WTC11 (cell line): Measurements from ENCODE around the gene APOE. TPM values are rescaled to one million over a fixed set of nuclear protein-coding genes. Genes with fewer than 3 reads are reported as not detected.
A peak's percentile ranks its signal among the peaks of the same experiment; 100 is the strongest.

ENCODE experiments used
- ATAC-seq: fragments of 200-7000 bp; cut with Tn5 transposase; 2 replicates; pipeline ENCODE4 v1.10.0; 2021; ENCODE audit warnings: mild to moderate bottlenecking, moderate library complexity
- CTCF ChIA-PET: fragments of 300-600 bp; sonication (Branson Sonifier 250); formaldehyde crosslinking; loops from one replicate; lab custom pipeline; 2021; ENCODE audit warnings: antibody characterized with exemption; lab: Charles Lee
- POLR2A ChIA-PET: fragments of 350-600 bp; sonication (Branson Sonifier 250); formaldehyde crosslinking; loops from one replicate; lab custom pipeline; 2021; ENCODE audit warnings: antibody characterized with exemption; lab: Charles Lee
- DNase-seq: peaks from one replicate; pipeline ENCODE4 v3.0.0; 2021; ENCODE audit warnings: low spot score
- H3K27ac Mint-ChIP-seq: 2 replicates; pipeline ENCODE4 v1.8.0; 2021; ENCODE audit warnings: mixed read lengths
- H3K27me3 Mint-ChIP-seq: 2 replicates; pipeline ENCODE4 v1.8.0; 2021; ENCODE audit warnings: low read depth, mild to moderate bottlenecking, moderate library complexity, mixed read lengths
- H3K36me3 Mint-ChIP-seq: 2 replicates; pipeline ENCODE4 v1.8.0; 2021; ENCODE audit warnings: mixed read lengths
- H3K4me1 Mint-ChIP-seq: 2 replicates; pipeline ENCODE4 v1.8.0; 2022; ENCODE audit warnings: mixed read lengths
- H3K4me3 Mint-ChIP-seq: 2 replicates; pipeline ENCODE4 v1.8.0; 2021; ENCODE audit warnings: mild to moderate bottlenecking, moderate library complexity, mixed read lengths
- H3K9me3 Mint-ChIP-seq: 2 replicates; pipeline ENCODE4 v1.8.0; 2021; ENCODE audit warnings: mixed read lengths
- FOXP1 ChIP-seq: sonication (generic); formaldehyde crosslinking; IDR thresholded peaks from 2 replicates; pipeline ENCODE4 v1.8.0; 2022; ENCODE audit warnings: missing genetic modification reagents, mild to moderate bottlenecking, moderate library complexity, borderline replicate concordance
- GTF2I ChIP-seq: fragments of 250-450 bp; sonication (Bioruptor Pico); conservative IDR thresholded peaks from 2 replicates; pipeline ENCODE4 v1.4.0; 2021; ENCODE audit warnings: mild to moderate bottlenecking
- MXD4 ChIP-seq: fragments of 250-450 bp; sonication (Bioruptor Pico); IDR thresholded peaks from 2 replicates; pipeline ENCODE4 v1.8.0; 2021; ENCODE audit warnings: mild to moderate bottlenecking, moderate library complexity, borderline replicate concordance
- NFE2L1 ChIP-seq: sonication (generic); formaldehyde crosslinking; IDR thresholded peaks from 2 replicates; pipeline ENCODE4 v1.8.1; 2023; ENCODE audit warnings: missing genetic modification reagents
- NR3C1 ChIP-seq: sonication (generic); formaldehyde crosslinking; conservative IDR thresholded peaks from 2 replicates; pipeline ENCODE4 v1.8.1; 2023; ENCODE audit warnings: low read depth, mild to moderate bottlenecking, missing genetic modification reagents
- SOX15 ChIP-seq: fragments of 250-450 bp; sonication (Bioruptor Pico); IDR thresholded peaks from 2 replicates; pipeline ENCODE4 v1.9.0; 2021; ENCODE audit warnings: mild to moderate bottlenecking
- ZBTB21 ChIP-seq: sonication (generic); formaldehyde crosslinking; IDR thresholded peaks from 2 replicates; pipeline ENCODE4 v1.8.1; 2023; ENCODE audit warnings: mild to moderate bottlenecking, missing genetic modification reagents, borderline replicate concordance
- ZNF138 ChIP-seq: sonication (generic); formaldehyde crosslinking; conservative IDR thresholded peaks from 2 replicates; pipeline ENCODE4 v1.8.1; 2022; ENCODE audit warnings: mild to moderate bottlenecking, moderate library complexity, missing genetic modification reagents
- ZNF317 ChIP-seq: sonication (generic); formaldehyde crosslinking; IDR thresholded peaks from 2 replicates; pipeline ENCODE4 v1.8.1; 2023; ENCODE audit warnings: low read depth, mild to moderate bottlenecking, moderate library complexity, missing genetic modification reagents, borderline replicate concordance
- total RNA-seq: library from RNA; stranded (reverse); gene quantifications from 3 replicates; pipeline ENCODE4 v1.2.3, GENCODE V29; 2021
- TF ChIP-seq, protein P1 (sequence below): fragments of 250-450 bp; sonication (Bioruptor Pico); IDR thresholded peaks from 2 replicates; pipeline ENCODE4 v1.9.0; 2021; ENCODE audit warnings: mild to moderate bottlenecking, borderline replicate concordance
- TF ChIP-seq, protein P2 (sequence below): sonication (generic); formaldehyde crosslinking; IDR thresholded peaks from 2 replicates; pipeline ENCODE4 v1.8.1; 2023; ENCODE audit warnings: mild to moderate bottlenecking, missing genetic modification reagents, moderate library complexity
- TF ChIP-seq, protein P3 (sequence below): sonication (generic); formaldehyde crosslinking; IDR thresholded peaks from 2 replicates; pipeline ENCODE4 v1.8.1; 2022; ENCODE audit warnings: mild to moderate bottlenecking, moderate library complexity, missing genetic modification reagents
- TF ChIP-seq, protein P4 (sequence below): sonication (generic); formaldehyde crosslinking; IDR thresholded peaks from 2 replicates; pipeline ENCODE4 v1.8.1; 2023; ENCODE audit warnings: mild to moderate bottlenecking, missing genetic modification reagents, borderline replicate concordance
- TF ChIP-seq, protein P5 (sequence below): sonication (generic); formaldehyde crosslinking; IDR thresholded peaks from 2 replicates; pipeline ENCODE4 v1.8.1; 2022; ENCODE audit warnings: low read depth, missing genetic modification reagents, borderline replicate concordance
- TF ChIP-seq, protein P6 (sequence below): sonication (generic); formaldehyde crosslinking; IDR thresholded peaks from 2 replicates; pipeline ENCODE4 v1.8.1; 2022; ENCODE audit warnings: missing genetic modification reagents, borderline replicate concordance
- TF ChIP-seq, protein P7 (sequence below): sonication (generic); formaldehyde crosslinking; conservative IDR thresholded peaks from 2 replicates; pipeline ENCODE4 v1.8.1; 2023; ENCODE audit warnings: mild to moderate bottlenecking, low read depth, missing genetic modification reagents, moderate library complexity

The APOE gene
- total RNA-seq, 1 experiment from 2014 or later, result 824 TPM

DNA sequence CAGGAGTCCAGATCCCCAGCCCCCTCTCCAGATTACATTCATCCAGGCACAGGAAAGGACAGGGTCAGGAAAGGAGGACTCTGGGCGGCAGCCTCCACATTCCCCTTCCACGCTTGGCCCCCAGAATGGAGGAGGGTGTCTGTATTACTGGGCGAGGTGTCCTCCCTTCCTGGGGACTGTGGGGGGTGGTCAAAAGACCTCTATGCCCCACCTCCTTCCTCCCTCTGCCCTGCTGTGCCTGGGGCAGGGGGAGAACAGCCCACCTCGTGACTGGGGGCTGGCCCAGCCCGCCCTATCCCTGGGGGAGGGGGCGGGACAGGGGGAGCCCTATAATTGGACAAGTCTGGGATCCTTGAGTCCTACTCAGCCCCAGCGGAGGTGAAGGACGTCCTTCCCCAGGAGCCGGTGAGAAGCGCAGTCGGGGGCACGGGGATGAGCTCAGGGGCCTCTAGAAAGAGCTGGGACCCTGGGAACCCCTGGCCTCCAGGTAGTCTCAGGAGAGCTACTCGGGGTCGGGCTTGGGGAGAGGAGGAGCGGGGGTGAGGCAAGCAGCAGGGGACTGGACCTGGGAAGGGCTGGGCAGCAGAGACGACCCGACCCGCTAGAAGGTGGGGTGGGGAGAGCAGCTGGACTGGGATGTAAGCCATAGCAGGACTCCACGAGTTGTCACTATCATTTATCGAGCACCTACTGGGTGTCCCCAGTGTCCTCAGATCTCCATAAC lies at the start of gene APOE (continued):
- TF ChIP-seq, protein P1, sequence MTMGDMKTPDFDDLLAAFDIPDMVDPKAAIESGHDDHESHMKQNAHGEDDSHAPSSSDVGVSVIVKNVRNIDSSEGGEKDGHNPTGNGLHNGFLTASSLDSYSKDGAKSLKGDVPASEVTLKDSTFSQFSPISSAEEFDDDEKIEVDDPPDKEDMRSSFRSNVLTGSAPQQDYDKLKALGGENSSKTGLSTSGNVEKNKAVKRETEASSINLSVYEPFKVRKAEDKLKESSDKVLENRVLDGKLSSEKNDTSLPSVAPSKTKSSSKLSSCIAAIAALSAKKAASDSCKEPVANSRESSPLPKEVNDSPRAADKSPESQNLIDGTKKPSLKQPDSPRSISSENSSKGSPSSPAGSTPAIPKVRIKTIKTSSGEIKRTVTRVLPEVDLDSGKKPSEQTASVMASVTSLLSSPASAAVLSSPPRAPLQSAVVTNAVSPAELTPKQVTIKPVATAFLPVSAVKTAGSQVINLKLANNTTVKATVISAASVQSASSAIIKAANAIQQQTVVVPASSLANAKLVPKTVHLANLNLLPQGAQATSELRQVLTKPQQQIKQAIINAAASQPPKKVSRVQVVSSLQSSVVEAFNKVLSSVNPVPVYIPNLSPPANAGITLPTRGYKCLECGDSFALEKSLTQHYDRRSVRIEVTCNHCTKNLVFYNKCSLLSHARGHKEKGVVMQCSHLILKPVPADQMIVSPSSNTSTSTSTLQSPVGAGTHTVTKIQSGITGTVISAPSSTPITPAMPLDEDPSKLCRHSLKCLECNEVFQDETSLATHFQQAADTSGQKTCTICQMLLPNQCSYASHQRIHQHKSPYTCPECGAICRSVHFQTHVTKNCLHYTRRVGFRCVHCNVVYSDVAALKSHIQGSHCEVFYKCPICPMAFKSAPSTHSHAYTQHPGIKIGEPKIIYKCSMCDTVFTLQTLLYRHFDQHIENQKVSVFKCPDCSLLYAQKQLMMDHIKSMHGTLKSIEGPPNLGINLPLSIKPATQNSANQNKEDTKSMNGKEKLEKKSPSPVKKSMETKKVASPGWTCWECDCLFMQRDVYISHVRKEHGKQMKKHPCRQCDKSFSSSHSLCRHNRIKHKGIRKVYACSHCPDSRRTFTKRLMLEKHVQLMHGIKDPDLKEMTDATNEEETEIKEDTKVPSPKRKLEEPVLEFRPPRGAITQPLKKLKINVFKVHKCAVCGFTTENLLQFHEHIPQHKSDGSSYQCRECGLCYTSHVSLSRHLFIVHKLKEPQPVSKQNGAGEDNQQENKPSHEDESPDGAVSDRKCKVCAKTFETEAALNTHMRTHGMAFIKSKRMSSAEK (CRISPR knock-in tag), result peak; percentile 68; the same call in 1 of the 2 replicates
- TF ChIP-seq ZNF317 (CRISPR knock-in tag) (0 out of 2 replicates have a peak, but pooled peaks have one; percentile 17), ZBTB21 (CRISPR knock-in tag) (0 out of 2 replicates have a peak, but pooled peaks have one; percentile 35), NR3C1 (CRISPR knock-in tag) (no peak), GTF2I (no peak), FOXP1 (CRISPR knock-in tag) (peak; percentile 49; the same call in 1 of the 2 replicates), NFE2L1 (CRISPR knock-in tag) (no peak)
- TF ChIP-seq, protein P2, sequence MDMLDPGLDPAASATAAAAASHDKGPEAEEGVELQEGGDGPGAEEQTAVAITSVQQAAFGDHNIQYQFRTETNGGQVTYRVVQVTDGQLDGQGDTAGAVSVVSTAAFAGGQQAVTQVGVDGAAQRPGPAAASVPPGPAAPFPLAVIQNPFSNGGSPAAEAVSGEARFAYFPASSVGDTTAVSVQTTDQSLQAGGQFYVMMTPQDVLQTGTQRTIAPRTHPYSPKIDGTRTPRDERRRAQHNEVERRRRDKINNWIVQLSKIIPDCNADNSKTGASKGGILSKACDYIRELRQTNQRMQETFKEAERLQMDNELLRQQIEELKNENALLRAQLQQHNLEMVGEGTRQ (CRISPR knock-in tag), result peak; percentile 87
- TF ChIP-seq, protein P3, sequence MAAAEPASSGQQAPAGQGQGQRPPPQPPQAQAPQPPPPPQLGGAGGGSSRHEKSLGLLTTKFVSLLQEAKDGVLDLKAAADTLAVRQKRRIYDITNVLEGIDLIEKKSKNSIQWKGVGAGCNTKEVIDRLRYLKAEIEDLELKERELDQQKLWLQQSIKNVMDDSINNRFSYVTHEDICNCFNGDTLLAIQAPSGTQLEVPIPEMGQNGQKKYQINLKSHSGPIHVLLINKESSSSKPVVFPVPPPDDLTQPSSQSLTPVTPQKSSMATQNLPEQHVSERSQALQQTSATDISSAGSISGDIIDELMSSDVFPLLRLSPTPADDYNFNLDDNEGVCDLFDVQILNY (CRISPR knock-in tag), result 0 out of 2 replicates have a peak, but pooled peaks have one; percentile 24
- TF ChIP-seq, all 79 proteins: peak for 18

DNA sequence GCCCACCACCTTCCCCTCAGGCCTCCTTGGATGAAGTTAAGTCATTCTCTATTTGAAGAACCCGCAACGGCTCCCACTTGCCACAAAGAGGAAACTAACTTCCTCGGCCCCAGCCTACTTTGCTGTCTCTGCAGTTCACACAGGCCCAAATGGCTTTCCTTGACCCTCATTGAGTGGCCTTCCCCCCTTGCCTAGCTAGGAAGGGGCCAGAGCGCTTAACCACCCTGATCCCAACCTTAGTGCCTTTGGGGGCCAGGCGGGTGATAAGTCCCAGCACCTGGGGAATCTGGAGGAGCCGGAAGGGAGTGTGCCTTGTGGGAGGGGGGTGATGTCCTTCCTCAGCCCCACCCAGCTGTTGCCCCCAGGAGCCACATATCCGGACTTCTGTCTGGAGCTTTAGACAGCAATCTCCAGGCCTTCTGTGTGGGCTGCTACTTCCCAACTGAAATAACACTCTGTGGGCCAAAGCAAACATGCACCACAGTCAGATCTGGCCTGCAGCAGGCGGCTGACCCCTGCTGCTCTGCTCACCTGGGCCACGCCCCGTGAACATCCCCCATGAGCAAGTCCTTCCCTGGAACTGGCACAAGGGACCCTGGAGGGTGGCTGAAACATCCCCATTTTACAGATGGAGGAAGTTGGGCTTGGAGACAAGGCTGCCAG lies 49.0 kb upstream of the APOE start:
- DNase-seq, result no peak
- Mint-ChIP-seq H3K9me3 (peaks cover 7% of the 10 kb centered on the region), H3K27me3 (no peaks in the 10 kb centered on the region), H3K4me1 (peaks cover 13% of the 10 kb centered on the region), H3K36me3 (peaks cover 34% of the 10 kb centered on the region), H3K4me3 (no peak overlapping the region), H3K27ac (peak overlapping the region; percentile 61)
- CTCF ChIA-PET, result interaction anchor here (0.6 to 1.6 kb wide), 3 partner anchors 8 to 190 kb away, joined by 3 to 4 read pairs (median 4); no protein-coding TSS in a partner anchor
- POLR2A ChIA-PET, result no interaction called here
- ATAC-seq, result peak; percentile 59
- TF ChIP-seq, protein P4, sequence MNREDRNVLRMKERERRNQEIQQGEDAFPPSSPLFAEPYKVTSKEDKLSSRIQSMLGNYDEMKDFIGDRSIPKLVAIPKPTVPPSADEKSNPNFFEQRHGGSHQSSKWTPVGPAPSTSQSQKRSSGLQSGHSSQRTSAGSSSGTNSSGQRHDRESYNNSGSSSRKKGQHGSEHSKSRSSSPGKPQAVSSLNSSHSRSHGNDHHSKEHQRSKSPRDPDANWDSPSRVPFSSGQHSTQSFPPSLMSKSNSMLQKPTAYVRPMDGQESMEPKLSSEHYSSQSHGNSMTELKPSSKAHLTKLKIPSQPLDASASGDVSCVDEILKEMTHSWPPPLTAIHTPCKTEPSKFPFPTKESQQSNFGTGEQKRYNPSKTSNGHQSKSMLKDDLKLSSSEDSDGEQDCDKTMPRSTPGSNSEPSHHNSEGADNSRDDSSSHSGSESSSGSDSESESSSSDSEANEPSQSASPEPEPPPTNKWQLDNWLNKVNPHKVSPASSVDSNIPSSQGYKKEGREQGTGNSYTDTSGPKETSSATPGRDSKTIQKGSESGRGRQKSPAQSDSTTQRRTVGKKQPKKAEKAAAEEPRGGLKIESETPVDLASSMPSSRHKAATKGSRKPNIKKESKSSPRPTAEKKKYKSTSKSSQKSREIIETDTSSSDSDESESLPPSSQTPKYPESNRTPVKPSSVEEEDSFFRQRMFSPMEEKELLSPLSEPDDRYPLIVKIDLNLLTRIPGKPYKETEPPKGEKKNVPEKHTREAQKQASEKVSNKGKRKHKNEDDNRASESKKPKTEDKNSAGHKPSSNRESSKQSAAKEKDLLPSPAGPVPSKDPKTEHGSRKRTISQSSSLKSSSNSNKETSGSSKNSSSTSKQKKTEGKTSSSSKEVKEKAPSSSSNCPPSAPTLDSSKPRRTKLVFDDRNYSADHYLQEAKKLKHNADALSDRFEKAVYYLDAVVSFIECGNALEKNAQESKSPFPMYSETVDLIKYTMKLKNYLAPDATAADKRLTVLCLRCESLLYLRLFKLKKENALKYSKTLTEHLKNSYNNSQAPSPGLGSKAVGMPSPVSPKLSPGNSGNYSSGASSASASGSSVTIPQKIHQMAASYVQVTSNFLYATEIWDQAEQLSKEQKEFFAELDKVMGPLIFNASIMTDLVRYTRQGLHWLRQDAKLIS (CRISPR knock-in tag), result no peak
- TF ChIP-seq, protein P5, sequence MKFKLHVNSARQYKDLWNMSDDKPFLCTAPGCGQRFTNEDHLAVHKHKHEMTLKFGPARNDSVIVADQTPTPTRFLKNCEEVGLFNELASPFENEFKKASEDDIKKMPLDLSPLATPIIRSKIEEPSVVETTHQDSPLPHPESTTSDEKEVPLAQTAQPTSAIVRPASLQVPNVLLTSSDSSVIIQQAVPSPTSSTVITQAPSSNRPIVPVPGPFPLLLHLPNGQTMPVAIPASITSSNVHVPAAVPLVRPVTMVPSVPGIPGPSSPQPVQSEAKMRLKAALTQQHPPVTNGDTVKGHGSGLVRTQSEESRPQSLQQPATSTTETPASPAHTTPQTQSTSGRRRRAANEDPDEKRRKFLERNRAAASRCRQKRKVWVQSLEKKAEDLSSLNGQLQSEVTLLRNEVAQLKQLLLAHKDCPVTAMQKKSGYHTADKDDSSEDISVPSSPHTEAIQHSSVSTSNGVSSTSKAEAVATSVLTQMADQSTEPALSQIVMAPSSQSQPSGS (CRISPR knock-in tag), result no peak
- TF ChIP-seq SOX15 (CRISPR knock-in tag) (no peak), ZNF138 (no peak), FOXP1 (CRISPR knock-in tag) (no peak), MXD4 (no peak)
- TF ChIP-seq, protein P6, sequence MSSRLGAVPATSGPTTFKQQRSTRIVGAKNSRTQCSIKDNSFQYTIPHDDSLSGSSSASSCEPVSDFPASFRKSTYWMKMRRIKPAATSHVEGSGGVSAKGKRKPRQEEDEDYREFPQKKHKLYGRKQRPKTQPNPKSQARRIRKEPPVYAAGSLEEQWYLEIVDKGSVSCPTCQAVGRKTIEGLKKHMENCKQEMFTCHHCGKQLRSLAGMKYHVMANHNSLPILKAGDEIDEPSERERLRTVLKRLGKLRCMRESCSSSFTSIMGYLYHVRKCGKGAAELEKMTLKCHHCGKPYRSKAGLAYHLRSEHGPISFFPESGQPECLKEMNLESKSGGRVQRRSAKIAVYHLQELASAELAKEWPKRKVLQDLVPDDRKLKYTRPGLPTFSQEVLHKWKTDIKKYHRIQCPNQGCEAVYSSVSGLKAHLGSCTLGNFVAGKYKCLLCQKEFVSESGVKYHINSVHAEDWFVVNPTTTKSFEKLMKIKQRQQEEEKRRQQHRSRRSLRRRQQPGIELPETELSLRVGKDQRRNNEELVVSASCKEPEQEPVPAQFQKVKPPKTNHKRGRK, result no peak
- TF ChIP-seq, protein P7, sequence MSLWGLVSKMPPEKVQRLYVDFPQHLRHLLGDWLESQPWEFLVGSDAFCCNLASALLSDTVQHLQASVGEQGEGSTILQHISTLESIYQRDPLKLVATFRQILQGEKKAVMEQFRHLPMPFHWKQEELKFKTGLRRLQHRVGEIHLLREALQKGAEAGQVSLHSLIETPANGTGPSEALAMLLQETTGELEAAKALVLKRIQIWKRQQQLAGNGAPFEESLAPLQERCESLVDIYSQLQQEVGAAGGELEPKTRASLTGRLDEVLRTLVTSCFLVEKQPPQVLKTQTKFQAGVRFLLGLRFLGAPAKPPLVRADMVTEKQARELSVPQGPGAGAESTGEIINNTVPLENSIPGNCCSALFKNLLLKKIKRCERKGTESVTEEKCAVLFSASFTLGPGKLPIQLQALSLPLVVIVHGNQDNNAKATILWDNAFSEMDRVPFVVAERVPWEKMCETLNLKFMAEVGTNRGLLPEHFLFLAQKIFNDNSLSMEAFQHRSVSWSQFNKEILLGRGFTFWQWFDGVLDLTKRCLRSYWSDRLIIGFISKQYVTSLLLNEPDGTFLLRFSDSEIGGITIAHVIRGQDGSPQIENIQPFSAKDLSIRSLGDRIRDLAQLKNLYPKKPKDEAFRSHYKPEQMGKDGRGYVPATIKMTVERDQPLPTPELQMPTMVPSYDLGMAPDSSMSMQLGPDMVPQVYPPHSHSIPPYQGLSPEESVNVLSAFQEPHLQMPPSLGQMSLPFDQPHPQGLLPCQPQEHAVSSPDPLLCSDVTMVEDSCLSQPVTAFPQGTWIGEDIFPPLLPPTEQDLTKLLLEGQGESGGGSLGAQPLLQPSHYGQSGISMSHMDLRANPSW (CRISPR knock-in tag), result no peak
